Astrocyte (in vitro differentiated cells and primary cell): ENCODE measurements around the gene CLIP3. TPM values are rescaled to one million over a fixed set of nuclear protein-coding genes. Genes with fewer than 3 reads are reported as not detected.
A peak's percentile ranks its signal among the peaks of the same experiment; 100 is the strongest.

Experiments
- DNase-seq: peaks from one replicate; pipeline ENCODE4 v3.0.0-alpha.2; 2010; ENCODE audit warnings: low read depth
- FAIRE-seq: peaks from 2 replicates; lab custom pipeline; 2011; peaks lifted over from hg19 to GRCh38; lab: Jason Lieb, UNC
- H2AFZ ChIP-seq: 2 replicates; pipeline ENCODE4 v1.6.0; 2012; ENCODE audit warnings: low read depth, low read length, inconsistent platforms
- H3K27ac ChIP-seq: 2 replicates; pipeline ENCODE4 v1.5.1; 2011; ENCODE audit warnings: low read depth, low read length, inconsistent platforms
- H3K27me3 ChIP-seq: 2 replicates; pipeline ENCODE4 v1.6.0; 2011; ENCODE audit warnings: low read length, inconsistent platforms; ENCODE audit not compliant: insufficient read depth
- H3K36me3 ChIP-seq: 2 replicates; pipeline ENCODE4 v1.5.1; 2011; ENCODE audit warnings: low read length, inconsistent platforms; ENCODE audit not compliant: insufficient read depth
- H3K4me1 ChIP-seq: 2 replicates; pipeline ENCODE4 v1.5.1; 2011; ENCODE audit warnings: low read length, inconsistent platforms; ENCODE audit not compliant: insufficient read depth
- H3K4me2 ChIP-seq: 2 replicates; pipeline ENCODE4 v1.6.0; 2012; ENCODE audit warnings: low read length, inconsistent platforms
- H3K4me3 ChIP-seq: 2 replicates; pipeline ENCODE4 v1.5.1; 2011; ENCODE audit warnings: low read depth, mild to moderate bottlenecking, low read length, inconsistent platforms; ENCODE audit not compliant: insufficient read depth
- H3K79me2 ChIP-seq: 2 replicates; pipeline ENCODE4 v1.6.0; 2012; ENCODE audit warnings: mild to moderate bottlenecking, low read length, inconsistent platforms; ENCODE audit not compliant: insufficient read depth
- H3K9ac ChIP-seq: 2 replicates; pipeline ENCODE4 v1.6.0; 2012; ENCODE audit warnings: mild to moderate bottlenecking, low read length, inconsistent platforms
- H3K9me3 ChIP-seq: 2 replicates; pipeline ENCODE4 v1.5.1; 2012; ENCODE audit warnings: low read depth, mild to moderate bottlenecking, low read length, inconsistent platforms; ENCODE audit not compliant: insufficient read depth
- H4K20me1 ChIP-seq: 2 replicates; pipeline ENCODE4 v1.6.0; 2012; ENCODE audit warnings: low read length, inconsistent platforms; ENCODE audit not compliant: insufficient read depth
- H3K27ac Mint-ChIP-seq: one replicate; pipeline ENCODE4 v1.8.0; 2021; ENCODE audit warnings: mild to moderate bottlenecking, mixed read lengths; ENCODE audit not compliant: unreplicated experiment
- H3K27me3 Mint-ChIP-seq: one replicate; pipeline ENCODE4 v1.8.0; 2021; ENCODE audit warnings: low read depth, mixed read lengths; ENCODE audit not compliant: unreplicated experiment
- H3K36me3 Mint-ChIP-seq: one replicate; pipeline ENCODE4 v1.8.0; 2021; ENCODE audit warnings: low read depth, mixed read lengths; ENCODE audit not compliant: unreplicated experiment
- H3K4me1 Mint-ChIP-seq: one replicate; pipeline ENCODE4 v1.8.0; 2021; ENCODE audit warnings: low read depth, mixed read lengths; ENCODE audit not compliant: unreplicated experiment
- H3K4me3 Mint-ChIP-seq: one replicate; pipeline ENCODE4 v1.8.0; 2021; ENCODE audit warnings: mild to moderate bottlenecking, moderate library complexity, mixed read lengths; ENCODE audit not compliant: unreplicated experiment
- H3K9me3 Mint-ChIP-seq: one replicate; pipeline ENCODE4 v1.8.0; 2021; ENCODE audit warnings: mild to moderate bottlenecking, mixed read lengths; ENCODE audit not compliant: unreplicated experiment
- CTCF ChIP-seq: IDR thresholded peaks from 2 replicates; pipeline ENCODE4 v1.5.1; 2011; ENCODE audit warnings: low read depth, mild to moderate bottlenecking, inconsistent platforms, low read length, moderate library complexity; ENCODE audit not compliant: insufficient read depth
- EZH2 ChIP-seq: IDR thresholded peaks from 2 replicates; pipeline ENCODE4 v1.6.1; 2012; ENCODE audit warnings: mild to moderate bottlenecking, low read length, inconsistent platforms; ENCODE audit not compliant: insufficient read depth
- total RNA-seq: library from RNA; stranded (reverse); gene quantifications from 2 replicates; pipeline ENCODE4 v1.2.1, GENCODE V29; 2021

CLIP3 gene
- total RNA-seq, 1 donor from 2014 or later = 57.4 TPM

- H3K27ac Mint-ChIP-seq = peak within 1 kb of the TSS; percentile 47
- Histone ChIP-seq H3K4me2 (peak within 1 kb of the TSS; percentile 86), H3K27me3 (no peaks in the 10 kb centered on the region), H3K79me2 (peaks cover 5% of the 10 kb centered on the region), H3K4me3 (peak within 1 kb of the TSS; percentile 39), H4K20me1 (no peaks in the 10 kb centered on the region), H3K4me1 (peaks cover 11% of the 10 kb centered on the region), H3K9ac (peak within 1 kb of the TSS; percentile 59), H3K27ac (no peak within 1 kb of the TSS), H3K9me3 (no peaks in the 10 kb centered on the region), H2AFZ (no peak within 1 kb of the TSS), H3K36me3 (no peaks in the 10 kb centered on the region)
- no peak for FAIRE-seq
- no peak for DNase-seq
- peaks cover 10% of the 10 kb centered on the region for H3K36me3 Mint-ChIP-seq
- peak within 1 kb of the TSS; percentile 73 for H3K4me3 Mint-ChIP-seq
- H3K9me3 Mint-ChIP-seq = no peaks in the 10 kb centered on the region
- H3K4me1 Mint-ChIP-seq = no peaks in the 10 kb centered on the region
- no peak for TF ChIP-seq EZH2
- TF ChIP-seq CTCF = no peak
- peaks cover 8% of the 10 kb centered on the region for H3K27me3 Mint-ChIP-seq
Observed at GRCh38 chr19:36008336-36008978, 24.2 kb downstream of the CLIP3 start, which contains the start of gene SYNE4. Gene SYNE4 (minus strand): TSS chr19:36008813. CDS start chr19:36008681, 132 bp downstream.

- no peaks in the 10 kb centered on the region for H3K79me2 ChIP-seq
- DNase-seq (no peak), FAIRE-seq (no peak)
- H3K4me3 ChIP-seq = no peak overlapping the region
- no peak overlapping the region for H3K4me3 Mint-ChIP-seq
- no peak overlapping the region for H3K27ac ChIP-seq
- TF ChIP-seq EZH2 (no peak), CTCF (no peak)
- H3K9ac ChIP-seq = no peak overlapping the region
- no peaks in the 10 kb centered on the region for H4K20me1 ChIP-seq
- no peak overlapping the region for H3K4me2 ChIP-seq
- H3K9me3 ChIP-seq = no peaks in the 10 kb centered on the region
- no peak overlapping the region for H3K27ac Mint-ChIP-seq
- H3K9me3 Mint-ChIP-seq = peaks cover 3% of the 10 kb centered on the region
- H3K36me3 ChIP-seq = no peaks in the 10 kb centered on the region
- no peaks in the 10 kb centered on the region for H3K4me1 Mint-ChIP-seq
- peaks cover 8% of the 10 kb centered on the region for H3K27me3 Mint-ChIP-seq
- H2AFZ ChIP-seq = no peak overlapping the region
- no peaks in the 10 kb centered on the region for H3K27me3 ChIP-seq
- H3K36me3 Mint-ChIP-seq = peaks cover 10% of the 10 kb centered on the region
- H3K4me1 ChIP-seq = peaks cover 7% of the 10 kb centered on the region
Observed at GRCh38 chr19:36006955-36007354, 25.7 kb downstream of the CLIP3 start.

- Histone ChIP-seq H3K9me3 (no peaks in the 10 kb centered on the region), H4K20me1 (peaks cover 16% of the 10 kb centered on the region), H3K36me3 (no peaks in the 10 kb centered on the region), H3K4me1 (no peaks in the 10 kb centered on the region), H3K4me3 (no peak overlapping the region), H3K4me2 (no peak overlapping the region), H3K9ac (no peak overlapping the region), H2AFZ (no peak overlapping the region), H3K79me2 (no peaks in the 10 kb centered on the region), H3K27ac (no peak overlapping the region), H3K27me3 (no peaks in the 10 kb centered on the region)
- H3K27ac Mint-ChIP-seq = peak overlapping the region; percentile 3
- no peak overlapping the region for H3K4me3 Mint-ChIP-seq
- H3K36me3 Mint-ChIP-seq = no peaks in the 10 kb centered on the region
- H3K4me1 Mint-ChIP-seq = no peaks in the 10 kb centered on the region
- H3K27me3 Mint-ChIP-seq = no peaks in the 10 kb centered on the region
- TF ChIP-seq EZH2 = no peak
- TF ChIP-seq CTCF = no peak
- no peak for FAIRE-seq
- no peak for DNase-seq
- H3K9me3 Mint-ChIP-seq = peaks cover 3% of the 10 kb centered on the region
Observed at GRCh38 chr19:36003284-36003683, 29.4 kb downstream of the CLIP3 start.
